Dedifferentiated amniotic fluid mesenchymal stem cell (primary cell): Measurements from ENCODE around the gene KCNH2.

Source experiments
- DNase-seq: peaks from one replicate; pipeline ENCODE4 v3.0.0-alpha.2; 2016; ENCODE audit errors: extremely low spot score

KCNH2 gene

GRCh38 chr7:150974468-150975391 lies 3.4 kb downstream of the KCNH2 start:
- DNase-seq = no peak

DNA sequence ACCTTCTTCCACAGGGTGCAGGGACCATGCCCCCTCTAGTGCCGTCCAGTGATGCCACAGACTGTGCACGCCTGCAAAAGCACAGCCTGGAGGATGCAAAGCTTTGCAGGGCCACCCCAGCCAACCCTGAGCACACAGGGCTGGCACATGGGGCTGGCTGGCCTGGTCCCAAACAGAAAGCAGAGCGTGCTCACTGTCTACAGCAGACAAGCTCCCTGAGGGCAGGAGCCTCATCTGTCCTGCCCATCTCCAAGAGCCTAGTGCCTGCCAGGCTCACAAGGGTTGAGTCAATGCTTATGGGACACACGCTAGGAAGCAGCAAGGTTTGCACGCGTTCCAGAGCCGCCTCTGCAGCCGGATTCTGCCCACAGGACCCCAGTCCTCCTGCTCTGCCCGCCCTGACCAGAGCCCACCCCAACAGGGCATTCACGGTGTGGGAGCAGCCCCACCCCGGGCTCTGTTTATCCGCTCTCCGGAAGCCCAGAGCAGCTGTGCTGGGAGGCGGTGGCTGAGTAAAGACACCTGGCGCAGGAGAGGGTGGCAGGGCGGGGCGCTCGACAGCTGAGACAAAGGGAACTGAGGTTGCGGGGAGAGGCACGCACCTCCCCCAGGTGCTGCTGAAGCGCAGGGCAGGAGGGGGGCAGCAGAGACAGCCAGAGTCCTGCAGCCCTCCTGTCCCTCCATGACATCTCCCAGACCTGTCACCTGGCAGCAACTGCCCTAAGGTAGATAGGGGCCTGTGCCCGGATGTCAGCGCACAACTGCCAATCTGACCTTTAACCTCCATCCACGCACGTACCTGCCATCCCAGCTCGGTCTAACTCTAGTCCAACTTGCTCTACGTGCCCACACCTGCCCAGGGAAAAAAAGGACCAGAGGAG lies 4.3 kb downstream of the KCNH2 start:
- no peak for DNase-seq

GRCh38 chr7:150972741-150973140 lies 5.4 kb downstream of the KCNH2 start:
- no peak for DNase-seq

DNA sequence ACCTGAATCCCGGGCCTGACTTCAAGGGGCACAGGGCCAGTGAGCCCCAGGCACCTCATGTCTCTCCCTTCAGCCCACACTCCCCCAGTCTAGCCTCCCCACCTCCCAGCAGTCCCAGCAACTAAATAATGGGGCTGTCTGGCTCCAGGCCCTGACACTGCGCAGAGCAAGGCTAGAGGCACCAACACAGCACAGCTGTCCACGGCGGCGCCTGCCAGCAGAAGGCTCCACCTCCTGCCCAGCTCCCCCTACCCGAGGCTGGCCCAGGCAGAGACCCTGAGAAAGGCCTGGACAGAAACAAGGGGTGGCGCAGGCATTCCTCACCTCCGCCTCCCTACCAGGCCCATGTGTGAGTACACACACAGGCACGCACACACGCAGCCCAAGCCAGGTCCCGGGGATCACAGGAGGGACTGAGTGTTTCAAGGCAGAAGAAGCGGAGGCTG lies 6.1 kb downstream of the KCNH2 start:
- DNase-seq = no peak

GRCh38 chr7:150971242-150972022 lies 6.7 kb downstream of the KCNH2 start:
- DNase-seq = no peak

DNA sequence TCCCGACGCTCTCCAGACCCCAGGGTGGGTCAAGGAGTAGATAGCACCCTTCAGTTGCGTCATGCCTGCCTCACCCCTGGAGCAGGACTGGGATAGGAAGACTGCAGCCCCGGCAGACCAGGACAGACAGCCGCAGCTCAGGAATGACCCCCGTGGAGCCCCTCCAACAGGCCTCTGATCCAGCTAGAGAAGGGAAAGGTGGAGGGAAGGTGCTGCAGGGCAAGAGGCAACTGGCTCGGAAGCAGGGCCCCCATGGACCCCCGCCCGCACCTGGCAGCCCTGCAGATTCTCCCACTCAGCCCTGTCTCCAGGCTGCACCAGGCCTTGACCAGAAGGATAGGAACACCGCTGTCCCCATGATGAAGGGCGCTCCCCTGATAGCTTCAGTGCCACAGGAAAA lies 7.7 kb downstream of the KCNH2 start:
- no peak for DNase-seq

- DNase-seq = no peak
These were observed 8.6 kb downstream of the KCNH2 start for GRCh38 chr7:150969475-150969874.

DNA sequence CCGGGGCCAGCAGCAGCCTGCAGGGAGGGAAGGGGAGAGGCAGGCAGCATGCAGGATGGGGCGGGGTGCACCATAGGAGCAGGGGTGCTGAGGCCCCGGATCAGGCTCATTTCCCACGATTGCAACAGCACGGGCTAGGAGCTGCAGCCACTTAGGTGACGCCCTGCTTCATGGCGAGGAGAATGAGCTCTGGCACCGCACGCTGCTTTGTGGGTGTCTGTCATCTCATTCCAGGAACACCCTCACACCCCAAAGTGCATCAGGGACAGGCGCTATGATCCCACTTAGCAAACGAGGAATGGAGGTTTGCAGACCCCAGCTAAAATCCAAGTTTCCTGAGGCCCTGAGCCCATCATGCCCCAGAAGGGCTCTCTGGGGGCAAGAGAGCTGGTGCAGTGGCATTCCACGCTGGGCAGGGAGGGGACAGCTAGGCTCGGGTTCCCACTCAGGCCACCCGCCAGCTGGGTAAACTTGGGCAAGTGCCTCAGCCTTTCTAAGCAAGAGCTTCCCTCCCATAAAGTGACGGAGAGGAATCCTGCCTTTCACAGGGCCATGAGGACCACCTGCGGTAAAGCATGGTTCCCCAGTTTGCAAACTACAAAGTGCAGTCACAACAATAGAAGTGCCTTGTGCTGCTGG lies 9.3 kb downstream of the KCNH2 start:
- no peak for DNase-seq

- DNase-seq = no peak
These were observed 9.9 kb downstream of the KCNH2 start for GRCh38 chr7:150968056-150968733.

DNA sequence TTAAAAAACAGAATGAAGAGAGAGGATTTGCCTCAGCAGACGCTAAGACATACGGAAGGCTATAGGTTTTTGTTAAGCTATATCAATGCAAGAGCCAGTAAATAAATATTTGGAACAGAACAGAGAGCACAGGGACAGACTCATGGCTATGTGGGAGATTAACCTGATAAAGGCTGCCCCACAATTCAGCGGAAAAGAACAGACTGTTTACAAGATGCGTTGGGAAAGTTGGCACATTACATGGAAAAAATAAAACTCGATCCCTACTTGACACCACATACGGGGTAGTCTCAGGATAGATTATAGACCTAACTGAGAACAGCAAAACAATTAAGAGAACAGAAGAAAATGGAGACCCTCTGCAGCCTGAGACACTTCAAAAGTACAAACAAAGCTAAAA lies 10.8 kb downstream of the KCNH2 start:
- no peak for DNase-seq

DNA sequence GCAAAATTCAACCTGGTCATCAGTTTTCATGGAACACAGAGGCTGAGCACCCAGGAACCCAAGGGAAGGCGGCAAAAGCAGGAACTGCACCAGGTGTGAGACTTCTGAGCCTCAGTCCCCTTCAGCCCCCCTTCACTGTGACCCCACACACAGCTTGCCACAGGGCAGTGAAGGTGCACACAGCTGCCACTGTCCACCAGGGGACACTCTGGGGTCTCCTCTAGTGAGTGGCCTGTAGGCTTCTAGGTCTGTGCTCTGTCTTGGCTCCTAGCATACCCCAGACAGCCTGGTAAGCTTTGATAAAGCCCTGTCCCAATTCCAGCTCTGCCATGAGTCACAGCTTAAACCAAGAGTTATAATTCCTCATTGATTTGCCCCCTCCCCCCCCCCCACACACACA lies 12.1 kb downstream of the KCNH2 start:
- DNase-seq = no peak

DNA sequence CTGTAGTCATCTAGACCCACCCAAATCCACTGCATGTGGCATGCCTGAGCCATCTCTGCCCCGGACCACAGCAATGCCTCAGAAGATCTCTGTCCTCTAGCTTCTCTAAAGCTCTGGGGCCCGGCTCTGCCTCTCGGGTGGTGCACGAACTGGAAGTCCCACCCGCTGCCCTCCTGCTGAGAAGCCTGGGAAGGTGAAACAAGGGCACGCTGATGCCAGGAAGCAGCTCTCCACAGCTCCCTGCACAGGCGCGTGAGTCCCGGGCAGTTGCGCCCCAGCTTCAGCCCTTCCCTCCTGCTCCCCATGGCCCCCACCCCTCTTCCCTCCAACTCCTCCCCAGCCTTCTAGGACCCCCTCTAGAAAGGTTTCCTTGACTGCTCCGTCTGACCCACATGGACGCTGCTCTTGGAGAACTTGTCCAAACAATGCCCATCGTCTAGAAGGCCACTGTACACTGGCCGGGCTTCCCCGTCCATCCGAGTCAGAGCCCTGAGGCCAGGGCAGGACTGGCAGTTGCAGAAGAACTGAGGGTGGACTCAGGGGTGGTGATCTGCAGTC lies 12.8 kb downstream of the KCNH2 start:
- DNase-seq = no peak

- DNase-seq = no peak
These were observed 13.5 kb downstream of the KCNH2 start for GRCh38 chr7:150964593-150965111.

- no peak for DNase-seq
These were observed 14.2 kb downstream of the KCNH2 start for GRCh38 chr7:150963707-150964559.

GRCh38 chr7:150962553-150963399 lies 15.3 kb downstream of the KCNH2 start:
- DNase-seq = no peak

GRCh38 chr7:150962290-150962552 lies 15.9 kb downstream of the KCNH2 start:
- DNase-seq = no peak

GRCh38 chr7:150961510-150962289 lies 16.4 kb downstream of the KCNH2 start:
- DNase-seq = no peak
